Endothelial cell of umbilical vein (primary cell): ENCODE measurements around the gene WDR18. TPM values are rescaled to one million over a fixed set of nuclear protein-coding genes. Genes with fewer than 3 reads are reported as not detected.

Experiments
- BruUV-seq: library from RNA; stranded (reverse); fragments of 400-500 nt; replicated peaks from 2 replicates; lab custom pipeline; 2021; lab: Mats Ljungman, UMichigan
- CTCF ChIA-PET: fragments of 300-600, 350-600 bp; sonication (Branson Sonifier 250); formaldehyde crosslinking; loops from one replicate; lab custom pipeline; 2021; ENCODE audit warnings: antibody characterized with exemption, inconsistent platforms; lab: Charles Lee
- POLR2A ChIA-PET: fragments of 300-600, 350-600 bp; sonication (Branson Sonifier 250); formaldehyde crosslinking; loops from one replicate; lab custom pipeline; 2021; ENCODE audit warnings: antibody characterized with exemption, inconsistent platforms; lab: Charles Lee
- DNase-seq: peaks from one replicate; pipeline ENCODE4 v3.0.0-alpha.2; 2011; ENCODE audit warnings: low read depth, low spot score
- FAIRE-seq: peaks from 2 replicates; lab custom pipeline; 2011; peaks lifted over from hg19 to GRCh38; lab: Jason Lieb, UNC
- H2AFZ ChIP-seq: 2 replicates; pipeline ENCODE4 v1.6.0; 2012; ENCODE audit warnings: low read depth, low read length, control low read depth, inconsistent platforms
- H3K27ac ChIP-seq: 2 replicates; pipeline ENCODE4 v1.5.1; 2011; ENCODE audit warnings: low read depth, mild to moderate bottlenecking, control low read depth, low read length, moderate library complexity; ENCODE audit not compliant: insufficient read depth
- H3K27me3 ChIP-seq, 2 experiments: 2 replicates each; pipeline versions ENCODE4 v1.6.0 to v1.6.1; 2011; ENCODE audit warnings: low read length in 2 of 2, mixed read lengths in 1 of 2; ENCODE audit not compliant: control insufficient read depth in 2 of 2, insufficient read depth in 2 of 2
- H3K36me3 ChIP-seq, 2 experiments: 2 replicates in 1 of 2; 3 replicates in 1 of 2; pipeline ENCODE4 v1.5.1; 2011; ENCODE audit warnings: low read length in 2 of 2, mild to moderate bottlenecking in 1 of 2, moderate library complexity in 1 of 2; ENCODE audit not compliant: control insufficient read depth in 2 of 2, insufficient read depth in 2 of 2; ENCODE audit errors: extremely low read depth in 1 of 2
- H3K4me1 ChIP-seq: 3 replicates; pipeline ENCODE4 v1.5.1; 2011; ENCODE audit warnings: mild to moderate bottlenecking, low read length; ENCODE audit not compliant: control insufficient read depth, insufficient read depth; ENCODE audit errors: extremely low read depth
- H3K4me2 ChIP-seq: 2 replicates; pipeline ENCODE4 v1.6.1; 2011; ENCODE audit warnings: low read length, control low read depth, mixed read lengths; ENCODE audit not compliant: insufficient read depth
- H3K4me3 ChIP-seq, 3 experiments: fragments of 200-600 bp in 1 of 3; sonication (generic), shearing (Covaris generic) in 1 of 3; replicated peaks in 1 of 3; 2 replicates each; pipeline ENCODE4 v1.5.1; 2011 to 2016; ENCODE audit warnings: control low read depth in 3 of 3, low read length in 3 of 3, mild to moderate bottlenecking in 2 of 3, inconsistent platforms in 1 of 3, low read depth in 1 of 3, moderate library complexity in 1 of 3; ENCODE audit not compliant: insufficient read depth in 1 of 3
- H3K79me2 ChIP-seq: 2 replicates; pipeline ENCODE4 v1.6.0; 2012; ENCODE audit warnings: low read length, inconsistent platforms; ENCODE audit not compliant: control insufficient read depth, insufficient read depth
- H3K9ac ChIP-seq: replicated peaks from 2 replicates; pipeline ENCODE3; 2011; ENCODE audit warnings: low read length, control low read depth; ENCODE audit not compliant: insufficient read depth; ENCODE audit errors: extremely low read depth
- H3K9me1 ChIP-seq: replicated peaks from 3 replicates; pipeline ENCODE4 v1.6.0; 2011; ENCODE audit warnings: mild to moderate bottlenecking, low read length; ENCODE audit not compliant: control insufficient read depth, insufficient read depth; ENCODE audit errors: extremely low read depth
- H3K9me3 ChIP-seq: replicated peaks from 2 replicates; pipeline ENCODE4 v1.5.1; 2012; ENCODE audit warnings: low read length, inconsistent platforms; ENCODE audit not compliant: control insufficient read depth, insufficient read depth
- H4K20me1 ChIP-seq: replicated peaks from 2 replicates; pipeline ENCODE3; 2011; ENCODE audit warnings: mild to moderate bottlenecking, low read length; ENCODE audit not compliant: control insufficient read depth, insufficient read depth; ENCODE audit errors: extremely low read depth
- EZH2 ChIP-seq: IDR thresholded peaks from 2 replicates; pipeline ENCODE4 v1.6.1; 2012; ENCODE audit warnings: borderline replicate concordance, low read depth, mild to moderate bottlenecking, moderate library complexity, low read length, inconsistent platforms; ENCODE audit not compliant: severe bottlenecking
- FOS ChIP-seq: IDR thresholded peaks from 2 replicates; pipeline ENCODE4 v1.6.1; 2011; ENCODE audit warnings: mild to moderate bottlenecking, low read length, moderate library complexity, borderline replicate concordance; ENCODE audit not compliant: insufficient read depth
- GATA2 ChIP-seq: IDR thresholded peaks from 2 replicates; pipeline ENCODE4 v1.7.0; 2011; ENCODE audit warnings: low read depth, mild to moderate bottlenecking, moderate library complexity, mixed read lengths, low read length; ENCODE audit not compliant: insufficient read length, insufficient read depth
- JUN ChIP-seq: IDR thresholded peaks from 2 replicates; pipeline ENCODE4 v1.6.1; 2011; ENCODE audit warnings: borderline replicate concordance, low read depth; ENCODE audit not compliant: insufficient read length, insufficient read depth
- MYC ChIP-seq: IDR thresholded peaks from one replicate; pipeline ENCODE4 v1.6.1; 2011; ENCODE audit warnings: mild to moderate bottlenecking, low read depth, low read length
- POLR2A ChIP-seq: IDR thresholded peaks from 2 replicates; pipeline ENCODE4 v1.6.1; 2012; ENCODE audit warnings: low read depth, mild to moderate bottlenecking, control low read depth, low read length
- POLR2AphosphoS5 ChIP-seq: IDR thresholded peaks from 2 replicates; pipeline ENCODE4 v1.6.1; 2012; ENCODE audit warnings: low read depth, mild to moderate bottlenecking, control low read depth, low read length, moderate library complexity; ENCODE audit not compliant: insufficient read depth
- dilution Hi-C: fragments of 300-500 bp; cut with MboI; formaldehyde crosslinking; loops from one replicate; pipeline ENCODE4 v1.15.0; 2019; ENCODE audit warnings: low sequenced_read_pairs; ENCODE audit not compliant: extremely low pct_ligation_motif_present
- intact Hi-C: fragments of 100-400 bp; cut with micrococcal nuclease; formaldehyde crosslinking; loops from one replicate; pipeline ENCODE4 v1.10.0; 2022
- polyA plus RNA-seq, 4 experiments: library from polyadenylated mRNA; depleted of rRNA in 3 of 4; stranded (reverse) in 3 of 4; unstranded in 1 of 4; fragments of >200 nt; gene quantifications; 2 replicates each; pipeline versions ENCODE4 v1.2.1 to v1.2.3, GENCODE V29; 2011 to 2012; ENCODE audit warnings: missing spikeins in 1 of 4
- total RNA-seq: library from RNA; stranded (reverse); gene quantifications from 2 replicates; pipeline ENCODE4 v1.2.3, GENCODE V29; 2021
- TF ChIP-seq, protein P1 (sequence below): IDR thresholded peaks from 2 replicates; pipeline ENCODE4 v1.6.1; 2011; ENCODE audit not compliant: insufficient read depth, insufficient read length
- TF ChIP-seq, protein P2 (sequence below), 2 donors: IDR thresholded peaks; 1 replicate in 1 of 2; 2 replicates in 1 of 2; pipeline ENCODE4 v1.5.1; 2011; ENCODE audit warnings: low read length in 2 of 2, mild to moderate bottlenecking in 2 of 2, moderate library complexity in 2 of 2, control low read depth in 1 of 2, inconsistent platforms in 1 of 2, low read depth in 1 of 2; ENCODE audit not compliant: insufficient read depth in 1 of 2; ENCODE audit errors: extremely low read depth in 1 of 2

WDR18 gene
- total and polyA plus RNA-seq, 2 donors (not counting 3 experiments of a cell fraction or from before 2014, with no cell fraction given) = 54.8 to 102 TPM

DNA sequence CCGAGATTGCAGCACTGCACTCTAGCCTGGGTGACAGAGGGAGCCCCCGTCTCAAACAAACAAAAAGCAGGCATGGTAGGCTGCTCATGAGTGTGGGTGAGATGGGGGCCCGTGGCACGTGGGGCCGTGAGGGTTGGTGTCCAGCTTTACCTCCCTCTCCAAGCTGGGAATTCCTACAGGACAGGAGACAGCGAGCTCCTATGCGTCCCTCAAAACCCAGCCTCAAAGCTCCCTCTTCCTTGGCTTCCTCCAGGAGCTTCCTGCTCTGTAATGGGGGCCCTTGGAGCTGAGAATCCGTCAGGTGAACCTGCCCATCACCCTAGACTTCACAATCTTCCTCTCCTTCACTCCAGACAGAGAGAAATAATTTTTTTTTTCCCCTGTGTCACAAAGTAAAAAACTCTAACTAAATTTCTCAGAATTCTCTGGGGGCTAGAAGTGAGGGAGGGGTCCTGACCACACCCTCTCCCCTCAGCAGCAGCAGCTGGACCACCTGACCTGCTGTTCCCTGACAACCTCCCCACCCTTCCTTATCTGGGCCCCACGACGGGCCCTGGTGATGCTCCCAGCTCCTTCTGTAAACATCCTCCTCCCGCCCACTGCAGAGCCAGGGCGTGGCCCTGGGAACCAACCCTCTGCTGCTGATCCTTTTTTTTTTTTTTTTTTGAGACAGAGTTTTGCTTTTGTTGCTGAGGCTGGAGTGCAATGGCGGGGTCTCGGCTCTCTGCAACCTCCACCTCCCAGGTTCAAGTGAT, 22.1 kb upstream of the WDR18 start:
- intact Hi-C loops (no loop called here), dilution Hi-C loops (no loop called here)
- Histone ChIP-seq H4K20me1 (no peaks in the 10 kb centered on the region), H3K4me3 (no peak overlapping the region), H3K79me2 (no peaks in the 10 kb centered on the region), H3K36me3 (peaks cover 2 to 5% of the 10 kb centered on the region in 2 experiments), H3K9me1 (no peaks in the 10 kb centered on the region), H3K9ac (no peak overlapping the region), H3K4me1 (no peaks in the 10 kb centered on the region), H3K9me3 (no peaks in the 10 kb centered on the region), H3K4me2 (no peak overlapping the region), H2AFZ (no peak overlapping the region), H3K27me3 (no peaks in the 10 kb centered on the region), H3K27ac (no peak overlapping the region)
- ChIA-PET POLR2A (no interaction called here), CTCF (interaction anchor here (0.6 to 1.4 kb wide), 3 partner anchors 13 to 183 kb away, joined by 3 read pairs; no protein-coding TSS in a partner anchor)
- BruUV-seq = no TSS peak
- FAIRE-seq (no peak), DNase-seq (no peak)
- TF ChIP-seq, protein P1, sequence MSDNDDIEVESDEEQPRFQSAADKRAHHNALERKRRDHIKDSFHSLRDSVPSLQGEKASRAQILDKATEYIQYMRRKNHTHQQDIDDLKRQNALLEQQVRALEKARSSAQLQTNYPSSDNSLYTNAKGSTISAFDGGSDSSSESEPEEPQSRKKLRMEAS = no peak
- TF ChIP-seq, protein P2, sequence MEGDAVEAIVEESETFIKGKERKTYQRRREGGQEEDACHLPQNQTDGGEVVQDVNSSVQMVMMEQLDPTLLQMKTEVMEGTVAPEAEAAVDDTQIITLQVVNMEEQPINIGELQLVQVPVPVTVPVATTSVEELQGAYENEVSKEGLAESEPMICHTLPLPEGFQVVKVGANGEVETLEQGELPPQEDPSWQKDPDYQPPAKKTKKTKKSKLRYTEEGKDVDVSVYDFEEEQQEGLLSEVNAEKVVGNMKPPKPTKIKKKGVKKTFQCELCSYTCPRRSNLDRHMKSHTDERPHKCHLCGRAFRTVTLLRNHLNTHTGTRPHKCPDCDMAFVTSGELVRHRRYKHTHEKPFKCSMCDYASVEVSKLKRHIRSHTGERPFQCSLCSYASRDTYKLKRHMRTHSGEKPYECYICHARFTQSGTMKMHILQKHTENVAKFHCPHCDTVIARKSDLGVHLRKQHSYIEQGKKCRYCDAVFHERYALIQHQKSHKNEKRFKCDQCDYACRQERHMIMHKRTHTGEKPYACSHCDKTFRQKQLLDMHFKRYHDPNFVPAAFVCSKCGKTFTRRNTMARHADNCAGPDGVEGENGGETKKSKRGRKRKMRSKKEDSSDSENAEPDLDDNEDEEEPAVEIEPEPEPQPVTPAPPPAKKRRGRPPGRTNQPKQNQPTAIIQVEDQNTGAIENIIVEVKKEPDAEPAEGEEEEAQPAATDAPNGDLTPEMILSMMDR (IDR thresholded peaks at IDR 0.05; ENCODE audit: extremely low read depth in 1 of 2, insufficient read depth in 1 of 2, low read depth in 1 of 2, low read length in 2 of 2) = no peak
- TF ChIP-seq JUN = no peak
- TF ChIP-seq POLR2AphosphoS5 = no peak
- TF ChIP-seq EZH2 = no peak
- TF ChIP-seq FOS = no peak
- TF ChIP-seq MYC = no peak
- no peak for TF ChIP-seq GATA2
- no peak for TF ChIP-seq POLR2A
